DND-41 (cell line): Measurements from ENCODE around the gene TEX2.

ENCODE experiments used
- ATAC-seq: fragments of 200-7000 bp; cut with Tn5 transposase; 3 replicates; pipeline ENCODE4 v1.9.1; 2021; ENCODE audit warnings: low read depth; ENCODE audit not compliant: insufficient read depth
- DNase-seq: peaks from one replicate; pipeline ENCODE4 v3.0.0-alpha.2; 2020
- H2AFZ ChIP-seq: 2 replicates; pipeline ENCODE4 v1.6.0; 2012; ENCODE audit warnings: low read depth, low read length
- H3K27ac ChIP-seq: 2 replicates; pipeline ENCODE4 v1.5.1; 2012; ENCODE audit warnings: low read length, inconsistent platforms
- H3K27me3 ChIP-seq: fragments of 200-600 bp; sonication (generic); 2 replicates; pipeline ENCODE4 v1.6.0; 2012; ENCODE audit warnings: low read length, mild to moderate bottlenecking, inconsistent platforms; ENCODE audit not compliant: insufficient read depth, poor library complexity
- H3K36me3 ChIP-seq: 2 replicates; pipeline ENCODE4 v1.5.1; 2012; ENCODE audit warnings: low read length, inconsistent platforms; ENCODE audit not compliant: insufficient read depth
- H3K4me1 ChIP-seq: 2 replicates; pipeline ENCODE4 v1.5.1; 2012; ENCODE audit warnings: mild to moderate bottlenecking, low read length; ENCODE audit not compliant: insufficient read depth
- H3K4me2 ChIP-seq: 2 replicates; pipeline ENCODE4 v1.6.0; 2012; ENCODE audit warnings: mild to moderate bottlenecking, moderate library complexity, low read length, inconsistent platforms; ENCODE audit not compliant: insufficient read depth
- H3K4me3 ChIP-seq, 2 experiments: fragments of 200-600 bp in 1 of 2; shearing (Covaris generic) in 1 of 2; 2 replicates each; pipeline ENCODE4 v1.5.1; 2012 to 2016; ENCODE audit warnings: inconsistent platforms in 2 of 2, low read length in 2 of 2, mild to moderate bottlenecking in 2 of 2, low read depth in 1 of 2, moderate library complexity in 1 of 2
- H3K79me2 ChIP-seq: 2 replicates; pipeline ENCODE4 v1.6.0; 2012; ENCODE audit warnings: low read length, inconsistent platforms; ENCODE audit not compliant: insufficient read depth
- H3K9ac ChIP-seq: 2 replicates; pipeline ENCODE4 v1.6.0; 2012; ENCODE audit warnings: low read depth, mild to moderate bottlenecking, inconsistent platforms, low read length, moderate library complexity
- H3K9me3 ChIP-seq: 2 replicates; pipeline ENCODE4 v1.5.1; 2012; ENCODE audit warnings: low read length, moderate library complexity, mild to moderate bottlenecking, inconsistent platforms; ENCODE audit not compliant: insufficient read depth, severe bottlenecking
- H4K20me1 ChIP-seq: 2 replicates; pipeline ENCODE4 v1.6.0; 2012; ENCODE audit warnings: low read length; ENCODE audit not compliant: insufficient read depth
- EZH2 ChIP-seq: IDR thresholded peaks from 3 replicates; pipeline ENCODE4 v1.6.1; 2012; ENCODE audit warnings: borderline replicate concordance, low read depth, mild to moderate bottlenecking, moderate library complexity, low read length, inconsistent platforms; ENCODE audit not compliant: severe bottlenecking
- TF ChIP-seq, protein P1 (sequence below): IDR thresholded peaks from 2 replicates; pipeline ENCODE4 v1.5.1; 2012; ENCODE audit warnings: borderline replicate concordance, low read length, moderate library complexity, mild to moderate bottlenecking; ENCODE audit not compliant: poor library complexity, severe bottlenecking; ENCODE audit errors: extremely low read depth

Gene TEX2

DNA sequence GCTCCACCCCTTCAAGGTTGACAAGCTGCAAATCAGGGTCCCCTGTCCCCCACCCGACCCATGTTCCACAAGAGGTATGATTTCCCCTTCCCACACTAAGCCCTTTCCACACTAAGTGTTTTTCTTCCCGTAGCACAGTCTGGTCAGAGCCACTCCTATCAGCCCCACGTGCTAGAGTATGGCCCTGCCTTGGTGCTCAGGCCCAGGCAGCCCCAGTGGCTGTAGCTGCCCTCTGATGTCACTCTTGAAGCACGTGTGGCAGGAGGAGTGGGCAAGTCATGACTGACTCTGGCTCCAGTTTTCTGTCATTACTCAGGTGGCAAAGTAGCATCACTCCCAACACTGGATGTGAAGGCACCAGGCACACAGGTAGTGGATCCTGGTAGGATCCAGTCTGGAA, 97.7 kb downstream of the TEX2 start:
- Histone ChIP-seq H3K27me3 (no peaks in the 10 kb centered on the region), H4K20me1 (no peaks in the 10 kb centered on the region), H3K79me2 (no peaks in the 10 kb centered on the region), H3K36me3 (peaks cover 20% of the 10 kb centered on the region; the same call in 1 of the 2 replicates), H3K9me3 (no peaks in the 10 kb centered on the region), H3K27ac (no peak overlapping the region), H3K4me1 (no peaks in the 10 kb centered on the region), H3K4me3 (no peak overlapping the region), H2AFZ (no peak overlapping the region), H3K4me2 (no peak overlapping the region), H3K9ac (no peak overlapping the region)
- TF ChIP-seq, protein P1, sequence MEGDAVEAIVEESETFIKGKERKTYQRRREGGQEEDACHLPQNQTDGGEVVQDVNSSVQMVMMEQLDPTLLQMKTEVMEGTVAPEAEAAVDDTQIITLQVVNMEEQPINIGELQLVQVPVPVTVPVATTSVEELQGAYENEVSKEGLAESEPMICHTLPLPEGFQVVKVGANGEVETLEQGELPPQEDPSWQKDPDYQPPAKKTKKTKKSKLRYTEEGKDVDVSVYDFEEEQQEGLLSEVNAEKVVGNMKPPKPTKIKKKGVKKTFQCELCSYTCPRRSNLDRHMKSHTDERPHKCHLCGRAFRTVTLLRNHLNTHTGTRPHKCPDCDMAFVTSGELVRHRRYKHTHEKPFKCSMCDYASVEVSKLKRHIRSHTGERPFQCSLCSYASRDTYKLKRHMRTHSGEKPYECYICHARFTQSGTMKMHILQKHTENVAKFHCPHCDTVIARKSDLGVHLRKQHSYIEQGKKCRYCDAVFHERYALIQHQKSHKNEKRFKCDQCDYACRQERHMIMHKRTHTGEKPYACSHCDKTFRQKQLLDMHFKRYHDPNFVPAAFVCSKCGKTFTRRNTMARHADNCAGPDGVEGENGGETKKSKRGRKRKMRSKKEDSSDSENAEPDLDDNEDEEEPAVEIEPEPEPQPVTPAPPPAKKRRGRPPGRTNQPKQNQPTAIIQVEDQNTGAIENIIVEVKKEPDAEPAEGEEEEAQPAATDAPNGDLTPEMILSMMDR, result no peak
- no peak for TF ChIP-seq EZH2
- no peak for DNase-seq
- ATAC-seq, result no peak

DNA sequence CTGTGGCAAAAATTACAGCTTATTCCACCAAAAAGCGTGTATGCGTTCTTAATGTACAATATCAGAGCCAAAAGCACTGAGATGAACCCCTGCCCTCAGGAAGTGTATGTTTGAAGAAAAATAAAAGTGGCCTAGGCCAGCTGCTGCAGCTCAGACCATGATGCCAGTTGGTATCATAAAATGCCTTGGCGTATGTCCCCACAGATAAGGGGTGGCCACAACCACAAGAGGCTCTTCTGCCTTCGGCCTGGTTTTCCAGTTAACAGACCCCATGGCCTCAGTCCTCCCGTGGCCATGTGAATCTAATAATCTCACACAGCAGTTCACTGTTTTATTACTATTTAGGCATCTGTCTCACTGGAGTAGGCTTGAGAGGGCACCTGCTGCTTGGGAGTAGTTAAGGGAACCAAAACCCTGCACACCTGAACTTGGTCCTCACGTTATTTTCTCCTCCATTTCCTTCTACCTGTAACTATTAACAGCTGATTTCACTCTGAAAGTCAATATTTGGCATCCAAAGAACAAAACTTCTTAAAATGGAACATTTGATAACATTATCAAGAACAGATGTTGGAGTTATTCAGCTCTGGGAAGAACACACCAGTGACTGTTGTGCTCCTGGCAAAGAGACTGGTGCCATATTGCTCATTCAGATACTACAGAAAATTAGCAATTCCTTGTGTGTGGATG, 98.3 kb downstream of the TEX2 start:
- DNase-seq, result no peak
- no peaks in the 10 kb centered on the region for H3K27me3 ChIP-seq

DNA sequence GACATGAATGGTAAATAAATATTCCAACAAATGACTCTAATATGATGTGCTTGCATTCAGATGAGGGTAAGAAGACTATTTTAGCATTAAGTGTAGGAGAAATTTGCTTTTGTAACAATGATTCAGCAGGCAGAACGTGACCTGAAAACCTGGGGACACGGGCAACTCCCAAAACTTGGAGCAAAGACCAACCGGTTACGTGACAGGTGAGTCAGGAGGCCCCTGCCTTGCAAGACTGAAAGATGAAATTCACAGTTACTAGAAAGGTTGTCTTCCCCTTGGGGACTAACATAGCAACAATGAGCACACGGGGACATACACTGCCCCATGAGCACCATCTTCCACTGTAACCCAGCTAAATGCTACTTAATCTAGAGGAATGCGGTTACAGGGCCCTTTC, 99.6 kb downstream of the TEX2 start:
- DNase-seq (no peak), ATAC-seq (no peak)
- no peak overlapping the region for H2AFZ ChIP-seq
- no peaks in the 10 kb centered on the region for H4K20me1 ChIP-seq
- no peaks in the 10 kb centered on the region for H3K27me3 ChIP-seq
- no peak overlapping the region for H3K4me3 ChIP-seq
- H3K9me3 ChIP-seq, result no peaks in the 10 kb centered on the region
- H3K79me2 ChIP-seq, result no peaks in the 10 kb centered on the region
- no peak for TF ChIP-seq EZH2
- TF ChIP-seq, protein P1, result no peak
- H3K4me1 ChIP-seq, result no peaks in the 10 kb centered on the region
- peaks cover 16% of the 10 kb centered on the region; the same call in 1 of the 2 replicates for H3K36me3 ChIP-seq
- no peak overlapping the region for H3K4me2 ChIP-seq
- H3K9ac ChIP-seq, result no peak overlapping the region
- H3K27ac ChIP-seq, result no peak overlapping the region

More for the DNA sequence above, 98.3 kb downstream of the TEX2 start:
- H4K20me1 ChIP-seq, result no peaks in the 10 kb centered on the region
- H2AFZ ChIP-seq, result no peak overlapping the region
- TF ChIP-seq EZH2, result no peak
- TF ChIP-seq, protein P1, result no peak
- H3K4me3 ChIP-seq, result no peak overlapping the region
- no peak overlapping the region for H3K27ac ChIP-seq
- H3K36me3 ChIP-seq, result peaks cover 16% of the 10 kb centered on the region; the same call in 1 of the 2 replicates
- no peak overlapping the region for H3K9ac ChIP-seq
- H3K79me2 ChIP-seq, result no peaks in the 10 kb centered on the region
- no peaks in the 10 kb centered on the region for H3K9me3 ChIP-seq
- no peaks in the 10 kb centered on the region for H3K4me1 ChIP-seq
- ATAC-seq, result no peak
- no peak overlapping the region for H3K4me2 ChIP-seq
